HL-60 (cell line): ENCODE results near the gene FANCG.
A peak's percentile ranks its signal among the peaks of the same experiment; 100 is the strongest.

ENCODE experiments used
- DNase-seq, 2 experiments: peaks; one replicate each; pipeline ENCODE4 v3.0.0-alpha.2; 2010 to 2020; ENCODE audit warnings: low read depth in 1 of 2, low spot score in 1 of 2
- H3K27ac ChIP-seq: fragments of 250-450 bp; sonication (Bioruptor Pico); replicated peaks from 2 replicates; pipeline ENCODE4 v1.5.1; 2020; ENCODE audit warnings: mild to moderate bottlenecking, moderate library complexity
- H3K27me3 ChIP-seq: fragments of 250-450 bp; sonication (Bioruptor Pico); 2 replicates; pipeline ENCODE4 v1.5.1; 2021; ENCODE audit warnings: mild to moderate bottlenecking, moderate library complexity; ENCODE audit not compliant: insufficient read depth, poor library complexity, severe bottlenecking
- H3K4me3 ChIP-seq: replicated peaks from 2 replicates; pipeline ENCODE4 v1.5.1; 2011; ENCODE audit warnings: mild to moderate bottlenecking, control low read depth, low read length; ENCODE audit not compliant: insufficient read depth
- CTCF ChIP-seq: IDR thresholded peaks from one replicate; pipeline ENCODE4 v1.5.1; 2011; ENCODE audit warnings: low read length, control low read depth, inconsistent platforms; ENCODE audit not compliant: insufficient read depth
- GABPA ChIP-seq: IDR thresholded peaks from 2 replicates; pipeline ENCODE4 v1.6.1; 2012; ENCODE audit warnings: low read depth
- POLR2AphosphoS5 ChIP-seq: IDR thresholded peaks from 2 replicates; pipeline ENCODE4 v1.6.1; 2012; ENCODE audit warnings: low read depth
- REST ChIP-seq: IDR thresholded peaks from 2 replicates; pipeline ENCODE4 v1.6.1; 2012; ENCODE audit warnings: low read depth; ENCODE audit not compliant: insufficient replicate concordance
- SPI1 ChIP-seq: IDR thresholded peaks from 2 replicates; pipeline ENCODE4 v1.6.1; 2012; ENCODE audit warnings: low read depth, mild to moderate bottlenecking, borderline replicate concordance

The FANCG gene

GRCh38 chr9:35074791-35075190 lies 5.0 kb downstream of the FANCG start:
- DNase-seq, result no peak
- Histone ChIP-seq H3K27ac (no peak overlapping the region), H3K27me3 (no peaks in the 10 kb centered on the region), H3K4me3 (no peak overlapping the region)
- TF ChIP-seq SPI1 (no peak), GABPA (no peak), REST (no peak), CTCF (no peak), POLR2AphosphoS5 (no peak)

- Histone ChIP-seq H3K4me3 (no peak overlapping the region), H3K27ac (no peak overlapping the region), H3K27me3 (no peaks in the 10 kb centered on the region)
- TF ChIP-seq CTCF (no peak), POLR2AphosphoS5 (no peak), SPI1 (no peak), REST (no peak), GABPA (no peak)
- no peak for DNase-seq
Observed at GRCh38 chr9:35074141-35074540, 5.6 kb downstream of the FANCG start.

- H3K27ac ChIP-seq, result peak overlapping the region; percentile 95
- H3K4me3 ChIP-seq, result no peak overlapping the region
- no peaks in the 10 kb centered on the region for H3K27me3 ChIP-seq
- DNase-seq, result no peak
- no peak for TF ChIP-seq CTCF
- TF ChIP-seq REST, result no peak
- TF ChIP-seq GABPA, result no peak
- no peak for TF ChIP-seq SPI1
- TF ChIP-seq POLR2AphosphoS5, result no peak
Observed at GRCh38 chr9:35073279-35073612, 6.5 kb downstream of the FANCG start.
